HG02870 (cell line): ENCODE data around the gene SH3RF1.
"Not testable (repeated sequence)": the region's sequence is repeated elsewhere in the genome, so short reads cannot be mapped to it uniquely, and the experiment has no call there.

ENCODE experiments used
- ATAC-seq: cut with Tn5 transposase; IDR thresholded peaks from one replicate; pipeline ENCODE4 v1.9.1; 2021; ENCODE audit warnings: mild to moderate bottlenecking, moderate library complexity; ENCODE audit not compliant: unreplicated experiment

Gene SH3RF1

DNA sequence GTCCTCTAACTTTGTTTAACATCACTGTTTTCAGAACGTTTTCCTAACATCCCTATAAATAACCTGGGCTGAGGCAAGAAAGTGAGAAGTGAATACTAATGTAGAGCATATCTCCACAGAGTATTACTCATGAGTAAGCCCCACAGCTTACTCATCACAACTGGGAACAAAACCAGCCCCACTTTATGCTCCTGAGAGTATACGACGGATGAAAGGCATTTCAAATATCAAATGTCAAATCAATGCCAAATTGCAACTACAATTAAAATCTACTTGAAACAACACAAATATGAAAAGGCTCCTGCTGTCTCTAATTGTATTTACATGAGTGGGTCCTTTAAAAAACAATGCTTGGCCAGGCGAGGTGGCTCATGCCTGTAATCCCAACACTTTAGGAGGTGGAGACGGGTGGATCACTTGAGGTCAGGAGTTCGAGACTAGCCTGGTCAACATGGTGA, 41.2 kb downstream of the SH3RF1 start:
- ATAC-seq = no peak

DNA sequence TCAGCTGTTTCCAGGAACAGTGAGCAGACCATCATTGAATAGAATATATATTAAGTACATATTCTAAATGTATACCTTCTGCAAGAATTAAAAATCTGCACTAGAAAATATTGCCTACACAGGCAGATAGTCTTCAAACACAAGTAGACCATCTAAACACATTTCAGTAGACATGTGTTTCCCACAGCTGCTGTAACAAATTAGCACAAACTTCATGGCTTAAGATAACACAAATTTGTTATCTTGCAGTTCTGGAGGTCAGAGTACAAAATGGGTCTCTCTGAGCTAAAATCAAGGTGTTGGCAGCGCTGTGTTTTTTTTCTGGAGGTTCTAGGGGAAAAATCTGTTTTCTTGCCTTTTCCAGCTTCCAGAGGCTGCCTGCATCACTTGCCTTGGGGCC, 42.7 kb downstream of the SH3RF1 start:
- ATAC-seq = no peak

DNA sequence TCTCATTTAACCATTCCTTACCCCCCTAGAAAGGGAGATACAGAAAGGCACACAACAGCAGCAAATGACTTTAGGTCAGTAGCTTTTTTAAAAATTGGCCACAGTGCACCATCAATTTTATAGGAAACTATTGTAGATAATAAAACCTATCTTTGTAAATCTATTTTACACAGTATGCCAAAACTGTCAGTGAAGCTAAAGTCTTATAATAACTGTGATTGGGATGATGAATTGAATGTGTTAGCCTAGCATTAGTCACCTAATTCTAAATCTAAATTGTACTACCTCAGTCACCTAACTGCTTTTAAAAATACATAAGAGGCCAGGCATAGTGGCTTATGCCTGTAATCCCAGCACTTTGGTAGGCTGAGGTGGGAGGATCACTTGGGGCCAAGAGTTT, 44.2 kb downstream of the SH3RF1 start:
- no peak for ATAC-seq

DNA sequence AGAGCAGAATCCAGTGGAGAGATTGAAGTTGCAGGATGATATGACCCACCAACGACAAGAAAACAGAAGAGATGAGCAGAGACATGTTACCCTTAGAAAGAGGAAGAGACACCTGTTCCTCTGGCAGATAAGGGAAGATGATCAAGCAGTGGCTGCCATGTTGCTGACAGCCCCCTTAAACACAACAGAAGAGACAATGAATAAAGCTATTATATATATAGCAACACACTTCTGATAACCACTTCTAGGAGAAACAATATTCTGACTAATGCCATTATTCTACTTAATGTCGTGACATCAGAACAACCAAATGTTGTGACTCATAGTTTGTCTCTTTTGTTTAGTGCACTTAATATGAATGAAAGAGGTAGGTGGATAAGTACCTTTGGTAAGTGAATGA, 44.9 kb downstream of the SH3RF1 start:
- peak; percentile 43 for ATAC-seq

DNA sequence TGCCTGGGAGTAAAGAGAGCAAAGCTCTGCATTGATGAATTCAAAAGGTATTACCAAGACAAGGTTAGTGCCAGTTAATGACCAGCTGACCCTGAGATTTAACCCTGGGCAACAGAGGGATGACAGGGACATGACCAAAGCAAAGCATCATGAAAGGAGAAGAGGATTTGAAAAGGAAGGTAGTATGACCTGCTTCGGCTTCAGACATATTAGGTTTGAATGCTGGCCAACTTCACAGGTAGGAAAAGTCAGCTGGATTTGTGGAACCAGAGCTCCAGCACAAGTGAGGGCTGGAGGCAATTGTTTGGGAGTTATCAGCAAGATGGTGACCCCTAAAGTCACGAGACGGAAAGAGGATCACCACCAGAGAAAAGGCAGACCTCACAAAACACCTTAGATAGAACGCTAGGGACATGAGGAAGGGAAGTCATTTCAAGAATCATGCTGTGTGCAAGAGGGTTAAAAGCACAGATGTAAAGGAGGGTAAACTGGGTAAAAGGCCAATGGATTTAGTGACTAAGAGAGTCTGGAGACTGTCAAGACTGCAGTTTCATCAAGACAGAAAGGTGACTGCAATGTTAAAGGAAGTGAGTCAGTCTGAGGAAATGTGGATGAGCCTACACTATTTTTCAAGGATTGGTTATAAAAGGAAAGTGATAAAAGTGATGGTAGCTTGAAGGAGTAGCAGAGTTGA, 45.6 kb downstream of the SH3RF1 start:
- peak; percentile 64 for ATAC-seq

DNA sequence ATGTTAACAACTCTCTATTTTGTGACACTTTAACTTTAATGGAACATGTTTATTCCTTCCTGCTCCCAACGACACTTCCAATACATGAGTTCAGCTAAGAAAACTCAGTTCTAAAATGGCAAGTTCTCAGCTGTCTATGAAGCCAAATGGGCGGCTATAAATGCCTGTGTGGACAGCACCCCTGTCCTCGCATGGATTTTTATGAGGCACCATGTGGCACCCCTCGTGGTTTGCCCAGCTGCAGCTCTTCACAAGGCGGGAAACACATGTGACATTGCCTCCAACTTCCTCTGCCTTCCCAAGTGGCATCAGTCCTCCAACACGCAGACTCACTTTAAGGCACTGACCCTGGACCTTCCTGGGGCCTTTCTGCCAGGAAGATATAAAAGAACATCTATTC, 48.0 kb downstream of the SH3RF1 start:
- ATAC-seq = no peak

DNA sequence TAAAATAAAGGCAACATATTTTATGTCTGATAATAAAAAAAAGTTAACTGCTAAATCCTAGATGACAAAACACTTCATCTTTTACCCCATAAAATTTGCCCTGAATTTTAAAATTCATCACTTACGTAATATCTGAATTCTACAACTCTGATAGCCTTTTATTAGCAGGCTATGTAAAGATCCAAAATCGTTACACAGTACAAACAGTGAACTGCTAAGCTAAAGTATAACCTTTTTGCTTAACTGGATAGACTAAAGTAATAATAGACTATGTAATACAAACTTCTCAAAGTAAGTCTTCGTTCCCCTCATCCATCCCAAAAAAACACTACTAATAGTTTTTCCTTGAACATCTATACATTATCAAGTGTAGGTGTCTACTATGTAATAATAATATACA, 49.1 kb downstream of the SH3RF1 start:
- no peak for ATAC-seq

DNA sequence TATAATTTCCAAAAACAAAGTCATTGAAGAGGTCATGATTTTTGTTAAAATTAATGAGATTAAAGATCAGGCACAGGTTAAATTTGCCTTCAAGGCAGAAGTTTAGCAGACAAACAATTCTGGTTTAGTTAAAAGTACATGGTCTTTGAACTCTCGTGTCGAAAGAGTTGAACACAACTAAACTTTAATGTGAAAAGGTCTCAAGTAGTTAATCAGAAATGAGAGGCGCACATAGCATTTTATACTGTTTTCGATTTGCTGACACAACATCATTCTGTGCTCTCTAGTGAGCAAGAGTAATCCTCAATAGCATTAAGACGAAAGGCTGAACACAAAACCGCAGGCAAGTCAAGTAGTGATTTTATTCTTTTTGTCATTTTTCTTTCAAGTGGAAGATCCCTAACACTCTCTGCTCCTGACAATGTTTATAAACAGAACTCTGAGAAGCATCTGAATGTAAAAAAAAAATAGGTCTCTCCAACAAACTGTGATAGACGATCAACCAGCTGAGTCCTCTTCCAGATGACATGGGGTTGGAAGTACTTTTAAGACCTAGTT, 49.8 kb downstream of the SH3RF1 start:
- ATAC-seq = no peak

DNA sequence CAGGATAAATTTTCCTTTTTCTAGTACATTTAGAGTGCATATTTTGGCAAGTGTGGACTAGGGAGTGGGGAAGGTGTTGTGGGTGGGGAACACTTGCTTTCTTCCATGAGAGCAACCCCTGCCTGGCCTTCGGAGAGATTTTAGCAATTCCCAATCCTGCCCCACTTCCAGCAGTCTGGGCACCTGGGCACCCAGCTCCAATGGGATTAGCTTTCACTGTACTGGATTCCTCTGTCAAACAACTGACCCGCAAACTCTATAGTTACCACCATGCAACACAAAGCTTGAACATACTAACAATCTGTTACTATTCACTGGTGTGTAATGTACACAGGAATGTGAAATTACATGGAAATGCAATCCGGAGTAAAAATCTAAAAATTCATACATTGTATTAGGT, 50.3 kb downstream of the SH3RF1 start:
- no peak for ATAC-seq

DNA sequence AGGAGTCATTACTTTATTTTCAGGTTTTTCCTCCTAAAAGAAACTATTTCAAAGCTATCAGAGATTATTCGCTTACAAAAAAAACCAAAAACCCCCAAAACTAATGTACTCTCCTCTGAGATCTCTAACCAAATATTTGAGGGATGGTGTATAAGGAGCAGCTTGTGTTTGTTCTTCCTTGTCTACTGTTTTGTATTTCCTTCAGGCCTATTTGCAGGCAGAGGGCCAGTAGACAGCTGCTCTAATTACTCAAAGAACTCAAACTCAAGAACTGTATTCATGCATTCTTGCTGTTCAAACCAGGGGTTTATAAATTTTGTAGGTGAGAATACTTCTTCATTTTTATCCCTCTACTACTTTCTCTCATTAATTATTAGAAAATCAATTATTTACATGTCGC, 51.3 kb downstream of the SH3RF1 start:
- no peak for ATAC-seq

DNA sequence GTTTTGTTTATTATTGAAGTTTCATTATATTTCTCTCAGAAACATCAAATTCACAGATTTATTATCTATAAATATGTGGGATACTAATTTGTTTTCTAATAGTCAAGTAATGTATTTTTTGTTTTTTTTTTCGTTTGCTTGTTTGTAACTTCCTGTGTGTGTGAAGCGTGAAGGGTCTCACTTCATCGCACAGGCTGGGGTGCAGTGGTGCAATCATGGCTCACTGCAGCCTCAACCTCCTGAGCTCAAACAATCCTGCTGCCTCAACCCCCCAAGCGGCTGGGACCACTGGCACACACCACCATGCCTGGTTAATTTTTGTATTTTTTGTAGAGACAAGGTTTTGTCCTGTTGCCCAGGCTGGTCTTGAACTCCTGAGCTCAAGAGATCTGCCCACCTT, 55.1 kb downstream of the SH3RF1 start:
- peak; percentile 33 for ATAC-seq

DNA sequence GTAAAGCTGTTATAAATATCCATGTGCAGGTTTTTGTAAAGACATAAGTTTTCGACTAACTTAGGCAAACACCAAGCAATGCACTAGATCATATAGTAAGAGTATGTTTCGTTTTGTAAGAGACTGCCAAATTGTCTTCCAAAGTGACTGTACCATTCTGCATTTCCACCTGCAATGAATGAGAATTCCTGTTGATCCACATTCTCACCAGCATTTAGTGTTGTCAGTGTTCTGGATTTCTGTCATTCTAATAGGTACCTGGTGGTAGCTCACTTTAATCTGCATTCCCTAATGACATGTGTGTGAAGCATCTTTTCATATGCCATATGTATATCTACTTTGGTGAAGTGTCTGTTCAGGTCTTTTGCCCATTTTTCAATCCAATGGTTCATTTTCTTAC, 57.8 kb downstream of the SH3RF1 start:
- no peak for ATAC-seq

DNA sequence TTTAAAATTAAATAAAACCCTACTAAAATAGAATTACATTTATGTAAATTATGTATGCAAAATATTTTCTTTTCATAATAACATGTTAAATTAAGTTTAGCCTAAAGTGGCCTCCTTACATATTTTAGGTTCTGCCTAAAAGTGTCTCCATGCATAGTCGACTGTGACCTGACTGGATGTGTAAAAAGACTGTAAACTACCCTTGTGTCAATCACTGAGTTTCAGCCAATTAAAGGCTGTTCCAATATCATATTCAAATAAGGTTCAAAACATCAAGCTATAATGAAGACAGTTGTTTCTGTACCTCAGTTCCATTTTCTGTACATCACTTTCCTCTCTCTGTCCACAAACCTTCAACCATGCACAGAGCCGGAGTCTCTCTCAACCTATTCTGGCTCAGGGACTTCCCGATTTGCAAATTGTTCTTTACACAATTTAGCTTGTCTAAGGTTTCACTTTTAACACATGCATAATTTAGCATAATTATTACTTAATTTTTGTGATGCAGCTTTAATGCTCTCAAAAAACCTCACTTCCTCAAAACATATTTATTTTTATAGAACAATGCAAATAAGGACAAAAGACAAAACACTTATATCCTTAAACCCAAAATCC, 60.1 kb downstream of the SH3RF1 start:
- peak; percentile 87 for ATAC-seq

DNA sequence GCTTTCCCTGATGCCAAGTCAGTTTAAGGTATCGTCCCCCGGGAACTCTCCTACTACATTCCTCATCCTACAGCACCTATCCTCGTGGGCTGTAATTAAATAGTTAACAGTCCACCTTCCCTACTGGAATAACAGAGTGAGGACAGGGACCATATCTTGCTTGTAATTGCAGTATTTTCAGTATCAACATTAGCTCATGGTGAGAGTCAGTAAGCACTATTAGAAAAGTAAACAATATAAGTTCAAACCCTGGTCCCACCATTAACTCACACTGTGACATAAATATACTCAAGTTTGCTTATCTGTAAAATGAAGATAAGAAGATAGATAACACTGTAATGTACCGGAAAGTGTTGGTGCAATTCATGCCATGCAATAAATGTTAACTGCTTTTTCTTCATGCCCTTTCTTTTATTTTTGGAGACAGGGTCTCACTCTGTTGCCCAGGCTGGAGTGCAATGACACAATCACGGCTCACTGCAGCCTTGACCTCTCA, 61.3 kb downstream of the SH3RF1 start:
- no peak for ATAC-seq

DNA sequence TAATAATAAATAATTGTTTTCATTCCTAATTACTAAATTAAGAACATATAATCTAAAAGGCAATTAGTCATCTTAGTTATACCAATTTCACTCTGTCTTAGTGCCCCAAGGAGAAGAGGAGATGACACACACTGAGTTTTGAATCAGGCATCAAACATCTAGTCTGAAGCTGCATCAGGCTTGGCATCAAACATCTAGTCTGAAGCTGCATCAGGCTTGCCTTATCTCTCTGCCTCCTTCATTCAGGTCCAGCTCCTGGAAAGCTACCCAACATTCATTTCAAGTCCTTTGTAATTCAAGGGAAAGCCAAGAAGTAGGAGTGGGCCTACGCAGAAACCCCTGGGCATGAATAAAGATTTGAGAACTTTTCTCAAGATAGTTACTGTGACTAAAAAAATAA, 62.2 kb downstream of the SH3RF1 start:
- ATAC-seq = no peak

DNA sequence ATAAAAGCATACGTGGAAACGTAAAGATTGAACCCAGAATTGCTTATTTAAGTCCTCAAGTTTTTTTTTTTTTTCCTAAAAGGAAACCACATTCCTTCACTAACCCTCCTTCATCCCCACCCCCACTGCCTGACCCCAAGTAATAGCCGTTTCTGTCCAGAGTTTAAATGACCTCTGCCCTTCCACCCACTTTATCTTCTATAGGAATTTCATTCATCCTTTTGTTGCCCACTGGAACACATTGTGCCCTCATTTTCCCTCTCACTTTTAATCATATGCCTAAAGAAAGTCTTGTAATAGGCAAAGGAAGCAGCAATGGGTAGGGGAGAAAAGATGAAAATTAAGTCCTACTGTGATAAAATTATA, 62.7 kb downstream of the SH3RF1 start:
- ATAC-seq = no peak

DNA sequence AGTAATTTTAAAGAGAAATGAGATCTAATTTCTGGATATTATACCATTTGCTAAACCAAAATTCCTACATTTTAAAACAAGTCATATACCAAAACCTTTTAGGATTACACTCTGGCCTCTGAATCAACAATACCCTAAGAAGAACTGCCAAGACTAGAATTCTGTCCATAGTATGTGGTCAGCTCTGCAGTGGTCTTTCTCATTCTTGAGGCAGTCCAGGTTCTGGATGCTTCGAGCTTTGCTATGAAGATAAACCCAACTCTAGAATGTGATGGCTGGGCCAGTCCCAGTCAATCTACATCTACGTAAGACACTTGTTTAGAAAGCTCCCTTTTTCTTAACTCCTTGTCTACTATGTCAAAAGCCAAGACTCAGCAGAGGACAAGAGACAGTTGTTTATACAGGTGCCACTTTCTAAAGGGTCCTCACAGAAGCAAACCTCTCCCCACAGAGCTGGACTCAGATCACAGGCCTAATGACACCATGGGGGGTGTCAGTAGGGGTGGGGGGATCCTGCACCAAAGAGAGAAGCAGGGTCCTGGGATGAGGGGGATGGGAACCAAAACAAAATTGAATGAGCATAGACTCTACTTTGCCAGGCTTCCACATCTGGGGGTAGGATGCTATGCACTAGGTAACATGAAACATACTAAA, 63.2 kb downstream of the SH3RF1 start:
- no peak for ATAC-seq

DNA sequence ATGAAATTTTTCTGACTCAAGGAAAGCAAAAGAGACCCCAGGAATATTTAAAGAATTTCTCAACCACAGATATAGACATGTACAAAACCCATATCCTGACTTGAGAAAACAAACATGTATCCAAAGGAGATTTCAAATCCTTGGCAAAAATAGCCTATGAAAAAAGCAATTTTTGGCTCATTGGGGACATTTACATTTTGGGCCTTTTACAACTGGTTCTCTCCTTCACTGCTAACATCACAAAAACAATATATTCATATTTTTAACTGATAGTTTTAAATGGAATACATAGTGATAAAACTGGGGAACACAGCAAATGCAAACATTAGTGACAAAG, 65.0 kb downstream of the SH3RF1 start:
- ATAC-seq = no peak

DNA sequence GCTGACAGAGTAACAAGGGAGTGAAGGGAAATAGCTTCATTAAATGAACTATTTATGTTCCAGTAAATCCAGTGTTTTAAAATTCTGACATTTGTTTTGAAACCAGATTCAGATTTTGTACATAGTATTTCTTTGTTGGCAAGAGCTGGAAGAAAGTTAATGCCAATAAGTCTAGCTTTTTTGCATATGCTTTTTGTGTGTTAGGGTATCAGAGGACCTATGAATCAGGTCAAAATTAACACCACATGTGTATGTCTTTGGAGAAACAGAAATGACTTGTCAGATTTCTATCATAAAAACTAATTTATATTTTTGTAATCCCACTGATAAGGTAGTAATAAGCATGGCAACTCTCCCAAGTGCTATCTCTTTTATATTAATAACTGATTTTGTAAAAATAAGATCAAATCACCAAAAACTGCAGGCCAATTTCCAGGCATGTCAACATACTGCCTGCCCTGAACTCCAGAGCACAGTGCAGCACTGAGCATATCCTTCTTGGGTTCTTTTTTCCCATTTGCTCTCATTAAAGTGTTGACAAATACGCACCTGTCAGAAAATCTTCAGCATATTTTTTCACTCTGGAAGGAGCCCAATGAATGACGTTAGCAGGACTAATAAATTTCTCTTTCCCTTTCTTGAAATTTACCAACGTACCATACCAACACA, 65.5 kb downstream of the SH3RF1 start:
- no peak for ATAC-seq

DNA sequence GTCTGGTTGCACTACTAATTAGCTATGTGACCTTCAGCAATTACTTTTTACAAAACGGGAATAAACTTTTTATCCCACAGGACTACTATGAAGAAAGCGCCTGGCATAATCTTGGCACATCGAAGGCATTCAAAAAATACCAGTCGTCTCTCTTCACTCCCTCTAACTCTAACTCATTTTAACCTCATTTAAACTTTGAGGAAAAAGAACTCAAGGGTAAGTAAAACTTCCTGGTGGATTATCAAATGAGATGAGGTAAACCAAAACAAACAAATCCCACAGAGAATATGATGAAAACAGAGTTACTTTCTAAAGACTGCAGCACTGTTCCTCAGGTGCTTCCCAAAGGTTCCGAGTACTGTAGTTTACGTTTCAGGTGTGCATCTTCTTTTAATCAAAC, 66.9 kb downstream of the SH3RF1 start:
- no peak for ATAC-seq

DNA sequence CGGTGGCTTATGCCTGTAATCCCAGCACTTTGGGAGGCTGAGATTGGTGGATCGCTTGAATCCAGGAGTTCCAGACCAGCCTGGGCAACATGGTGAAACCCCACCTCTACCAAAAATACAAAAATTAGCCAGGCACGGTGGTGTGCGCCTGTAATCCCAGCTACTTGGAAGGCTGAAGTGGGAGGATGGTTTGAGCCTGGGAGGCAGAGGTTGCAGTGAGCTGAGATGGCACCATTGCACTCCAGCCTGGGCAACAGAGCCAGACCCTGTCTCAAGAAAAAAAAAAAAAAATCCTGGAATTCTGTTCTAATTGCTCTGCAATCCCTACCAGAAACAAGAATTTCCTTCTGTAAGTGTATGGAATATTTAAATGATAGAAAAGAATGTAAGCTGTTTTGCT, 67.5 kb downstream of the SH3RF1 start:
- ATAC-seq = not testable (repeated sequence)

DNA sequence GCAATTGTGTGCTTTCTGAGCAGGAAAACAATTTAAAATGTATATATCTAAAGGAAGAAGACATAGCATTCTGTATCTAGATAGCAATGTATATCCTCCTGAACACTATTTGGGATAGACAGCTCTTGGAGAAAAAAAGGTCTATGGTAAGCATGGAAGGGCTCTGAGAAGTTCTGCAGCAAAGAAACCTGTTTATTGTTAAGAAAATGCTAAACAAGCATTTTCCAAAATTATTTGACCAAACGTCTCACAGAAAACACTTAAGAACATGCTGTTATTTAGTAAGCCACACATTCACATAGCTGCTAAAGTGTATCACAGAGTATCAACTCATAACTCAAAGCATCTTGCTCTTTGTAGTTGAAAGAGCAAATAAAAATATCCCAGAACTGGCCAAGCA, 67.9 kb downstream of the SH3RF1 start:
- ATAC-seq = no peak
